ENCODE data around the gene XBP1. TPM values are rescaled to one million over a fixed set of nuclear protein-coding genes. Genes with fewer than 3 reads are reported as not detected.

The XBP1 gene
- total and polyA plus RNA-seq, 2 of the 4 experiments (the other 2 are of a cell fraction), result 95.0 to 223 TPM

DNA sequence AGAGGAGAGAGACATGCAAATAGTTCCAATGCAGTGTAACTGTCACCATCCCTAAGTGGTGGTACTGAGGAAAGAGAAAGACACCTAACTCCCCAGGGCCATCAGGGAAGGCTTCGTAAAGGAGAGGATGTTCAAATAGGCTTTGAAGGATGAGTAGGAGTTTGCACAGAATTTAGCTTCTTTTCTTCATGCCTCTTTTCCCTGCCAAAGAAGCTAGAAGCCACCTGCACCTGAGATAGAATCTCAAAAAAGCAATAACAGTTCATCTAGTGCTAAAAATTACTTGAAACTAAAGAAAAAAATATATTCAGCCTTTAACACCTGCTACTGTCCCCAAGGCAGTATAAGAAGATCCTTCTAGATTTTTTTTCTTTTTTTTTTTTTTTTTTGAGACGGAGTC is 16.7 kb upstream of the XBP1 start:
- POLR2A ChIA-PET (ENCODE audit: unreplicated experiment), result no interaction called here
- CTCF ChIA-PET, result no interaction called here
- H3K18ac ChIP-seq (ENCODE audit: low read depth, low read length), result no peak overlapping the region
- H3K9ac ChIP-seq (ENCODE audit: low read depth, low read length), result no peak overlapping the region
- no peak overlapping the region for H4K91ac ChIP-seq (ENCODE audit: insufficient read depth, low read depth, low read length)
- H2BK120ac ChIP-seq (ENCODE audit: low read depth, low read length), result no peak overlapping the region
- TF ChIP-seq RAD21 (IDR thresholded peaks at IDR 0.05; ENCODE audit: low read length) (no peak), MXI1 (IDR thresholded peaks at IDR 0.05; ENCODE audit: borderline replicate concordance, low read depth, low read length) (no peak), SMC3 (IDR thresholded peaks at IDR 0.05; ENCODE audit: low read depth, low read length) (no peak), BHLHE40 (IDR thresholded peaks at IDR 0.05; ENCODE audit: low read depth, low read length) (no peak), RFX5 (IDR thresholded peaks at IDR 0.05; ENCODE audit: low read depth, low read length) (no peak), POLR2A (IDR thresholded peaks at IDR 0.05; ENCODE audit: low read depth, low read length) (no peak), FOS (IDR thresholded peaks at IDR 0.05; ENCODE audit: low read depth, low read length) (no peak), NFE2L2 (IDR thresholded peaks at IDR 0.05; ENCODE audit: low read depth, low read length) (no peak), CHD1 (IDR thresholded peaks at IDR 0.05; ENCODE audit: low read depth, low read length) (no peak), MAZ (IDR thresholded peaks at IDR 0.05; ENCODE audit: borderline replicate concordance, low read depth, low read length) (no peak), MAFK (IDR thresholded peaks at IDR 0.05; ENCODE audit: low read depth, low read length) (no peak), RCOR1 (IDR thresholded peaks at IDR 0.05; ENCODE audit: insufficient replicate concordance, low read length) (no peak), CEBPB (IDR thresholded peaks at IDR 0.05; ENCODE audit: low read depth, low read length) (no peak)
- TF ChIP-seq, protein P1, sequence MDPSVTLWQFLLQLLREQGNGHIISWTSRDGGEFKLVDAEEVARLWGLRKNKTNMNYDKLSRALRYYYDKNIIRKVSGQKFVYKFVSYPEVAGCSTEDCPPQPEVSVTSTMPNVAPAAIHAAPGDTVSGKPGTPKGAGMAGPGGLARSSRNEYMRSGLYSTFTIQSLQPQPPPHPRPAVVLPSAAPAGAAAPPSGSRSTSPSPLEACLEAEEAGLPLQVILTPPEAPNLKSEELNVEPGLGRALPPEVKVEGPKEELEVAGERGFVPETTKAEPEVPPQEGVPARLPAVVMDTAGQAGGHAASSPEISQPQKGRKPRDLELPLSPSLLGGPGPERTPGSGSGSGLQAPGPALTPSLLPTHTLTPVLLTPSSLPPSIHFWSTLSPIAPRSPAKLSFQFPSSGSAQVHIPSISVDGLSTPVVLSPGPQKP (IDR thresholded peaks at IDR 0.05; ENCODE audit: borderline replicate concordance, low read depth, low read length), result no peak
- TF ChIP-seq, protein P2, sequence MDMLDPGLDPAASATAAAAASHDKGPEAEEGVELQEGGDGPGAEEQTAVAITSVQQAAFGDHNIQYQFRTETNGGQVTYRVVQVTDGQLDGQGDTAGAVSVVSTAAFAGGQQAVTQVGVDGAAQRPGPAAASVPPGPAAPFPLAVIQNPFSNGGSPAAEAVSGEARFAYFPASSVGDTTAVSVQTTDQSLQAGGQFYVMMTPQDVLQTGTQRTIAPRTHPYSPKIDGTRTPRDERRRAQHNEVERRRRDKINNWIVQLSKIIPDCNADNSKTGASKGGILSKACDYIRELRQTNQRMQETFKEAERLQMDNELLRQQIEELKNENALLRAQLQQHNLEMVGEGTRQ (IDR thresholded peaks at IDR 0.05; ENCODE audit: low read depth, low read length), result no peak
- TF ChIP-seq, protein P3, sequence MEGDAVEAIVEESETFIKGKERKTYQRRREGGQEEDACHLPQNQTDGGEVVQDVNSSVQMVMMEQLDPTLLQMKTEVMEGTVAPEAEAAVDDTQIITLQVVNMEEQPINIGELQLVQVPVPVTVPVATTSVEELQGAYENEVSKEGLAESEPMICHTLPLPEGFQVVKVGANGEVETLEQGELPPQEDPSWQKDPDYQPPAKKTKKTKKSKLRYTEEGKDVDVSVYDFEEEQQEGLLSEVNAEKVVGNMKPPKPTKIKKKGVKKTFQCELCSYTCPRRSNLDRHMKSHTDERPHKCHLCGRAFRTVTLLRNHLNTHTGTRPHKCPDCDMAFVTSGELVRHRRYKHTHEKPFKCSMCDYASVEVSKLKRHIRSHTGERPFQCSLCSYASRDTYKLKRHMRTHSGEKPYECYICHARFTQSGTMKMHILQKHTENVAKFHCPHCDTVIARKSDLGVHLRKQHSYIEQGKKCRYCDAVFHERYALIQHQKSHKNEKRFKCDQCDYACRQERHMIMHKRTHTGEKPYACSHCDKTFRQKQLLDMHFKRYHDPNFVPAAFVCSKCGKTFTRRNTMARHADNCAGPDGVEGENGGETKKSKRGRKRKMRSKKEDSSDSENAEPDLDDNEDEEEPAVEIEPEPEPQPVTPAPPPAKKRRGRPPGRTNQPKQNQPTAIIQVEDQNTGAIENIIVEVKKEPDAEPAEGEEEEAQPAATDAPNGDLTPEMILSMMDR (conservative IDR thresholded peaks at IDR 0.05; ENCODE audit: low read depth, low read length), result no peak
- H3K36me3 ChIP-seq (ENCODE audit: control insufficient read depth, insufficient read depth, low read length), result no peaks in the 10 kb centered on the region
- no peaks in the 10 kb centered on the region for H3K27me3 ChIP-seq (ENCODE audit: control insufficient read depth, insufficient read depth, low read length)
- intact Hi-C loops (cut with micrococcal nuclease) (no loop called here), in situ Hi-C loops (cut with MboI; ENCODE audit: low sequenced_read_pairs) (no loop called here), dilution Hi-C loops (cut with HindIII; ENCODE audit: low sequenced_read_pairs, unreplicated experiment) (no loop called here)
- WGBS, 2 experiments (ENCODE audit: extremely low coverage in 2 of 2, insufficient read length in 1 of 2), result no CpG with 5 or more reads among the region's 2 CpGs
- H3K56ac ChIP-seq (ENCODE audit: extremely low read depth, insufficient read depth, low read length), result no peak overlapping the region
- no peak overlapping the region for H4K8ac ChIP-seq (ENCODE audit: low read depth in 2 of 2, low read length in 2 of 2)
- no peak for ATAC-seq (ENCODE audit: low read depth)
- no peak overlapping the region for H3K14ac ChIP-seq (replicated peaks; ENCODE audit: low read depth, low read length)
- no peak overlapping the region for H2BK5ac ChIP-seq (ENCODE audit: low read depth, low read length, poor library complexity, severe bottlenecking)
- H2AFZ ChIP-seq (replicated peaks; ENCODE audit: low read length, poor library complexity), result no peak overlapping the region
- no peak overlapping the region for H2BK20ac ChIP-seq (ENCODE audit: low read depth, low read length)
- H4K5ac ChIP-seq (ENCODE audit: low read depth, low read length), result no peak overlapping the region
- no peaks in the 10 kb centered on the region for H3K9me3 ChIP-seq (ENCODE audit: control insufficient read depth, insufficient read depth, low read length)
- H3K4ac ChIP-seq (ENCODE audit: low read depth, low read length), result no peak overlapping the region
- H2BK15ac ChIP-seq (ENCODE audit: low read depth, low read length), result no peak overlapping the region
- no peak overlapping the region for H2AK5ac ChIP-seq (ENCODE audit: low read depth, low read length)
- no TSS peak for BruUV-seq (replicated peaks)
- no peak overlapping the region for H3K4me3 ChIP-seq (ENCODE audit: insufficient read depth, low read depth, low read length)
- DNase-seq, result no peak
- H4K20me1 ChIP-seq (ENCODE audit: insufficient read depth, low read length), result no peaks in the 10 kb centered on the region
- H3K27ac ChIP-seq (ENCODE audit: insufficient read depth, low read length), result no peak overlapping the region
- H3K79me1 ChIP-seq (ENCODE audit: low read depth in 1 of 2, low read length in 2 of 2), result no peaks in the 10 kb centered on the region; a peak in 1 of 4 replicates
- no peak overlapping the region for H3K23ac ChIP-seq (ENCODE audit: low read depth, low read length)
- peaks cover 2% of the 10 kb centered on the region; the same call in 1 of the 2 replicates for H3K4me1 ChIP-seq (ENCODE audit: control insufficient read depth, insufficient read depth, low read length)
- H3K9me1 ChIP-seq (ENCODE audit: insufficient read depth, low read length), result peaks cover 8% of the 10 kb centered on the region; the same call in 1 of the 2 replicates
- H2AK9ac ChIP-seq (replicated peaks; ENCODE audit: low read depth, low read length, poor library complexity), result no peak overlapping the region
- H3K4me2 ChIP-seq (ENCODE audit: low read depth, low read length), result no peak overlapping the region
